ENCODE measurements around the gene ACCS. TPM values are rescaled to one million over a fixed set of nuclear protein-coding genes. Genes with fewer than 3 reads are reported as not detected.

ACCS gene
- total RNA-seq, 4 donors from 2014 or later: 4.5 to 26.3 (median 17.3) TPM

GRCh38 chr11:44113572-44113971 is 47.5 kb downstream of the ACCS start:
- no peak for ATAC-seq
- Histone ChIP-seq H3K27ac (no peak overlapping the region), H3K4me1 (peaks cover 3 to 26% (median 5%) of the 10 kb centered on the region in 3 donors), H3K9me3 (no peaks in the 10 kb centered on the region), H3K36me3 (peaks cover 3 to 60% of the 10 kb centered on the region in 2 donors), H3K4me3 (no peak overlapping the region), H3K27me3 (no peaks in the 10 kb centered on the region)
- WGBS, 2 donors (ENCODE audit: low coverage in 1 of 2): 75 to 92% methylated on average over 2 to 3 of the region's 3 CpGs
- TF ChIP-seq CTCF (IDR thresholded peaks at IDR 0.05) (no peak), POLR2A (IDR thresholded peaks at IDR 0.05) (no peak), POLR2AphosphoS5 (IDR thresholded peaks at IDR 0.05) (no peak), EP300 (IDR thresholded peaks at IDR 0.05) (no peak)

- H3K4me3 ChIP-seq: no peak overlapping the region
- no peaks in the 10 kb centered on the region for H3K27me3 ChIP-seq
- peaks cover 3 to 70% of the 10 kb centered on the region in 2 donors for H3K36me3 ChIP-seq
- H3K4me1 ChIP-seq: peaks cover 3 to 24% (median 5%) of the 10 kb centered on the region in 3 donors
- no peak overlapping the region for H3K27ac ChIP-seq
- TF ChIP-seq EP300 (IDR thresholded peaks at IDR 0.05): no peak
- TF ChIP-seq POLR2AphosphoS5 (IDR thresholded peaks at IDR 0.05): no peak
- TF ChIP-seq CTCF (IDR thresholded peaks at IDR 0.05): no peak
- TF ChIP-seq POLR2A (IDR thresholded peaks at IDR 0.05): no peak
- H3K9me3 ChIP-seq: no peaks in the 10 kb centered on the region
- no peak for ATAC-seq
- WGBS, 2 donors (ENCODE audit: low coverage in 1 of 2): 43 to 62% methylated on average over 3 of the region's 3 CpGs
Measured at GRCh38 chr11:44116234-44116830, 50.3 kb downstream of the ACCS start.

- TF ChIP-seq POLR2AphosphoS5 (IDR thresholded peaks at IDR 0.05) (no peak), CTCF (IDR thresholded peaks at IDR 0.05) (peak in 2 of 4 experiments; percentile 13 to 29), POLR2A (IDR thresholded peaks at IDR 0.05) (no peak)
- 67 to 71% methylated on average over 1 to 4 of the region's 5 CpGs for WGBS, 2 donors (ENCODE audit: low coverage in 1 of 2)
- no peak overlapping the region for H3K4me3 ChIP-seq
- H3K4me1 ChIP-seq: peaks cover 0 to 5% (median 0%) of the 10 kb centered on the region in 3 donors
- H3K27ac ChIP-seq: no peak overlapping the region
- H3K9me3 ChIP-seq: no peaks in the 10 kb centered on the region
- H3K36me3 ChIP-seq: peaks cover 10 to 88% of the 10 kb centered on the region in 2 donors
- no peaks in the 10 kb centered on the region for H3K27me3 ChIP-seq
- no peak for ATAC-seq
Measured at GRCh38 chr11:44120169-44120568, 54.1 kb downstream of the ACCS start.

GRCh38 chr11:44125598-44125997 is 59.5 kb downstream of the ACCS start:
- no peaks in the 10 kb centered on the region for H3K27me3 ChIP-seq
- 54 to 66% methylated on average over 4 of the region's 4 CpGs for WGBS, 2 donors (ENCODE audit: low coverage in 1 of 2)
- H3K4me1 ChIP-seq: no peaks in the 10 kb centered on the region
- H3K4me3 ChIP-seq: no peak overlapping the region
- no peak for ATAC-seq
- H3K36me3 ChIP-seq: peaks cover 9 to 94% of the 10 kb centered on the region in 2 donors
- H3K9me3 ChIP-seq: no peaks in the 10 kb centered on the region
- H3K27ac ChIP-seq: no peak overlapping the region
- TF ChIP-seq POLR2A (IDR thresholded peaks at IDR 0.05) (no peak), POLR2AphosphoS5 (IDR thresholded peaks at IDR 0.05) (no peak), EP300 (IDR thresholded peaks at IDR 0.05) (no peak), CTCF (IDR thresholded peaks at IDR 0.05) (no peak)

- no peak for ATAC-seq
- no peaks in the 10 kb centered on the region for H3K27me3 ChIP-seq
- H3K27ac ChIP-seq: no peak overlapping the region
- no peaks in the 10 kb centered on the region for H3K9me3 ChIP-seq
- H3K36me3 ChIP-seq: peaks cover 9 to 95% of the 10 kb centered on the region in 2 donors
- H3K4me3 ChIP-seq: no peak overlapping the region
- TF ChIP-seq CTCF (IDR thresholded peaks at IDR 0.05) (no peak), POLR2AphosphoS5 (IDR thresholded peaks at IDR 0.05) (no peak)
- no peaks in the 10 kb centered on the region for H3K4me1 ChIP-seq
- 94% methylated on average over 2 of the region's 2 CpGs; no CpG with 5 or more reads in 1 of the 2 donors for WGBS, 2 donors (ENCODE audit: low coverage in 1 of 2)
Measured at GRCh38 chr11:44126304-44126703, 60.2 kb downstream of the ACCS start.
